K562 (cell line): ENCODE data around the gene SLC37A4. TPM values are rescaled to one million over a fixed set of nuclear protein-coding genes. Genes with fewer than 3 reads are reported as not detected.

ENCODE experiments used
- CCNT2 ChIP-seq: IDR thresholded peaks from 2 replicates; pipeline ENCODE4 v1.6.1; 2011; ENCODE audit warnings: borderline replicate concordance, low read depth, mild to moderate bottlenecking, moderate library complexity, mixed read lengths, low read length; ENCODE audit not compliant: insufficient read length; ENCODE audit errors: extremely low read depth
- DACH1 ChIP-seq: fragments of 450-650 bp; IDR thresholded peaks from 2 replicates; pipeline ENCODE4 v1.6.1; 2018; ENCODE audit not compliant: partially characterized antibody
- POLR2G ChIP-seq: fragments of 200-400 bp; formaldehyde crosslinking; IDR thresholded peaks from 2 replicates; pipeline ENCODE4 v1.6.1; 2017; ENCODE audit warnings: low read depth, mild to moderate bottlenecking, antibody characterized with exemption, low read length, moderate library complexity
- POLR2H ChIP-seq: IDR thresholded peaks from 2 replicates; pipeline ENCODE4 v1.6.1; 2016; ENCODE audit warnings: missing genetic modification characterization, low read depth, mild to moderate bottlenecking, control low read depth, missing compliant biosample characterization, moderate library complexity
- RBM25 ChIP-seq: fragments of 200-400 bp; formaldehyde crosslinking; IDR thresholded peaks from 2 replicates; pipeline ENCODE4 v1.6.1; 2018; ENCODE audit warnings: low read length, low read depth, moderate library complexity; ENCODE audit not compliant: severe bottlenecking
- SMARCA5 ChIP-seq: fragments of 450-650 bp; IDR thresholded peaks from 2 replicates; pipeline ENCODE4 v1.6.1; 2016
- YY1 ChIP-seq, 3 experiments: IDR thresholded peaks; 2 replicates each; pipeline ENCODE4 v1.6.1; 2011; ENCODE audit warnings: low read length in 2 of 3, mild to moderate bottlenecking in 2 of 3, moderate library complexity in 2 of 3, borderline replicate concordance in 1 of 3, control low read depth in 1 of 3, low read depth in 1 of 3; ENCODE audit not compliant: insufficient read depth in 3 of 3, insufficient replicate concordance in 2 of 3, control insufficient read depth in 1 of 3, insufficient read length in 1 of 3; ENCODE audit errors: extremely low read depth in 1 of 3
- ZNF165 ChIP-seq: fragments of 250-450 bp; sonication (Bioruptor Pico); IDR thresholded peaks from 2 replicates; pipeline ENCODE4 v1.4.0; 2020; ENCODE audit warnings: borderline replicate concordance
- polyA plus RNA-seq, 8 experiments: library from polyadenylated mRNA; depleted of rRNA in 4 of 8; stranded (reverse) in 5 of 8; unstranded in 3 of 8; fragments of >200 nt; fragmentation: Nextera tagmentation in 2 of 8; fragmentation: Illumina TruSeq in 1 of 8; extraction: Ambion mirVana in 2 of 8; extraction: Trizol in 1 of 8; gene quantifications; 2 replicates each; pipeline versions ENCODE4 v1.2.1 to v1.2.3, GENCODE V29; 2011 to 2014; ENCODE audit warnings: inconsistent platforms in 1 of 8, missing spikeins in 1 of 8
- total RNA-seq, 7 experiments: library from RNA; depleted of rRNA in 6 of 7; stranded (reverse); fragments of >200 nt in 6 of 7; fragmentation: Illumina TruSeq in 2 of 7; extraction: Trizol in 2 of 7; gene quantifications; 2 replicates each; pipeline versions ENCODE4 v1.2.1 to v1.2.3, GENCODE V29; 2011 to 2021; ENCODE audit warnings: low replicate concordance in 1 of 7
- TF ChIP-seq, protein P1 (sequence below): fragments of 200-800 bp; sonication (Bioruptor generic); IDR thresholded peaks from 2 replicates; pipeline ENCODE4 v1.6.1; 2017; ENCODE audit warnings: missing genetic modification characterization, missing compliant biosample characterization
- TF ChIP-seq, protein P2 (sequence below): fragments of 250-450 bp; sonication (Bioruptor Pico); IDR thresholded peaks from 2 replicates; pipeline ENCODE4 v1.5.0; 2022; ENCODE audit warnings: mild to moderate bottlenecking
- TF ChIP-seq, protein P3 (sequence below), 3 experiments: IDR thresholded peaks in 2 of 3; conservative IDR thresholded peaks in 1 of 3; 2 replicates each; pipeline ENCODE4 v1.5.1; 2011 to 2012; ENCODE audit warnings: low read length in 3 of 3, mild to moderate bottlenecking in 3 of 3, control low read depth in 2 of 3, improper control_type of control experiment in 1 of 3, inconsistent platforms in 1 of 3, low read depth in 1 of 3, mixed read lengths in 1 of 3, moderate library complexity in 1 of 3; ENCODE audit not compliant: insufficient read depth in 2 of 3

SLC37A4 gene
- total and polyA plus RNA-seq, 9 of the 15 experiments (the other 6 are each of a cell fraction or from before 2014, with no cell fraction given), result 24.7 to 73.9 (median 40.7) TPM

DNA sequence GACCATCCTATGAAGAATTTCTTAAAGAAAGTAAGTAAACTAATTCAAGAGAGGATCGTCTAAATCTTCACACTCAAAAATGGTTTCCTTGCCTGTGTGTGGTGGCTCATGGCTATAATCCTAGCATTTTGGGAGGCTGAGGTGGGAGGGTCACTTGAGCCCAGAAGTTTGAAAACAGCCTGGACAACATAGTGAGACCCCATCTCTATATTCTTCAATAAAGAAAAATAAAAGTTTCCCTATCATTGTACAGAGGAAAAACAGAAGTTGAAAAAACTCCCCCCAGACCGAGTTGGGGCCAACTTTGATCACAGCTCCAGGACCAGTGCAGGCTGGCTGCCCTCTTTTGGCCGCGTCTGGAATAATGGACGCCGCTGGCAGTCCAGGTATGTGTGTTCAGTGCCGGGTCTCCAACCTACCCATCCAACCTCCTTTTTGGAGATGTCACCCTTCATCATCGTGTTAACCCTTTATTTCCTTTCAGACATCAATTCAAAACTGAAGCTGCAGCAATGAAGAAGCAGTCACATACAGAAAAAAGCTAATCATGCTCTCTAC, 15.5 kb downstream of the SLC37A4 start (continued):
- TF ChIP-seq YY1 (IDR thresholded peaks at IDR 0.05; ENCODE audit: borderline replicate concordance in 1 of 3, control insufficient read depth in 1 of 3, extremely low read depth in 1 of 3, insufficient read depth in 3 of 3, insufficient read length in 1 of 3, insufficient replicate concordance in 2 of 3, low read depth in 1 of 3, low read length in 2 of 3) (peak in 2 of 3 experiments; percentile 21 to 50), POLR2G (peak; percentile 48; the same call in 1 of the 2 replicates), DACH1 (no peak), ZNF165 (CRISPR knock-in tag) (no peak), CCNT2 (no peak), SMARCA5 (no peak), RBM25 (peak; percentile 39), POLR2H (tag) (peak; percentile 47; the same call in 1 of the 2 replicates)
- TF ChIP-seq, protein P1, sequence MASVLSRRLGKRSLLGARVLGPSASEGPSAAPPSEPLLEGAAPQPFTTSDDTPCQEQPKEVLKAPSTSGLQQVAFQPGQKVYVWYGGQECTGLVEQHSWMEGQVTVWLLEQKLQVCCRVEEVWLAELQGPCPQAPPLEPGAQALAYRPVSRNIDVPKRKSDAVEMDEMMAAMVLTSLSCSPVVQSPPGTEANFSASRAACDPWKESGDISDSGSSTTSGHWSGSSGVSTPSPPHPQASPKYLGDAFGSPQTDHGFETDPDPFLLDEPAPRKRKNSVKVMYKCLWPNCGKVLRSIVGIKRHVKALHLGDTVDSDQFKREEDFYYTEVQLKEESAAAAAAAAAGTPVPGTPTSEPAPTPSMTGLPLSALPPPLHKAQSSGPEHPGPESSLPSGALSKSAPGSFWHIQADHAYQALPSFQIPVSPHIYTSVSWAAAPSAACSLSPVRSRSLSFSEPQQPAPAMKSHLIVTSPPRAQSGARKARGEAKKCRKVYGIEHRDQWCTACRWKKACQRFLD (CRISPR knock-in tag), result no peak
- TF ChIP-seq, protein P2, sequence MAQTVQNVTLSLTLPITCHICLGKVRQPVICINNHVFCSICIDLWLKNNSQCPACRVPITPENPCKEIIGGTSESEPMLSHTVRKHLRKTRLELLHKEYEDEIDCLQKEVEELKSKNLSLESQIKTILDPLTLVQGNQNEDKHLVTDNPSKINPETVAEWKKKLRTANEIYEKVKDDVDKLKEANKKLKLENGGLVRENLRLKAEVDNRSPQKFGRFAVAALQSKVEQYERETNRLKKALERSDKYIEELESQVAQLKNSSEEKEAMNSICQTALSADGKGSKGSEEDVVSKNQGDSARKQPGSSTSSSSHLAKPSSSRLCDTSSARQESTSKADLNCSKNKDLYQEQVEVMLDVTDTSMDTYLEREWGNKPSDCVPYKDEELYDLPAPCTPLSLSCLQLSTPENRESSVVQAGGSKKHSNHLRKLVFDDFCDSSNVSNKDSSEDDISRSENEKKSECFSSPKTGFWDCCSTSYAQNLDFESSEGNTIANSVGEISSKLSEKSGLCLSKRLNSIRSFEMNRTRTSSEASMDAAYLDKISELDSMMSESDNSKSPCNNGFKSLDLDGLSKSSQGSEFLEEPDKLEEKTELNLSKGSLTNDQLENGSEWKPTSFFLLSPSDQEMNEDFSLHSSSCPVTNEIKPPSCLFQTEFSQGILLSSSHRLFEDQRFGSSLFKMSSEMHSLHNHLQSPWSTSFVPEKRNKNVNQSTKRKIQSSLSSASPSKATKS (CRISPR knock-in tag), result no peak
- TF ChIP-seq, protein P3, sequence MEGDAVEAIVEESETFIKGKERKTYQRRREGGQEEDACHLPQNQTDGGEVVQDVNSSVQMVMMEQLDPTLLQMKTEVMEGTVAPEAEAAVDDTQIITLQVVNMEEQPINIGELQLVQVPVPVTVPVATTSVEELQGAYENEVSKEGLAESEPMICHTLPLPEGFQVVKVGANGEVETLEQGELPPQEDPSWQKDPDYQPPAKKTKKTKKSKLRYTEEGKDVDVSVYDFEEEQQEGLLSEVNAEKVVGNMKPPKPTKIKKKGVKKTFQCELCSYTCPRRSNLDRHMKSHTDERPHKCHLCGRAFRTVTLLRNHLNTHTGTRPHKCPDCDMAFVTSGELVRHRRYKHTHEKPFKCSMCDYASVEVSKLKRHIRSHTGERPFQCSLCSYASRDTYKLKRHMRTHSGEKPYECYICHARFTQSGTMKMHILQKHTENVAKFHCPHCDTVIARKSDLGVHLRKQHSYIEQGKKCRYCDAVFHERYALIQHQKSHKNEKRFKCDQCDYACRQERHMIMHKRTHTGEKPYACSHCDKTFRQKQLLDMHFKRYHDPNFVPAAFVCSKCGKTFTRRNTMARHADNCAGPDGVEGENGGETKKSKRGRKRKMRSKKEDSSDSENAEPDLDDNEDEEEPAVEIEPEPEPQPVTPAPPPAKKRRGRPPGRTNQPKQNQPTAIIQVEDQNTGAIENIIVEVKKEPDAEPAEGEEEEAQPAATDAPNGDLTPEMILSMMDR (IDR thresholded peaks at IDR 0.05 in 2 of 3, conservative IDR thresholded peaks at IDR 0.05 in 1 of 3; ENCODE audit: insufficient read depth in 2 of 3, low read depth in 1 of 3, low read length in 3 of 3), result peak; percentile 7 to 49 (median 47); a peak in 5 of 6 replicates
